Measurements from ENCODE around the gene SP2. TPM values are rescaled to one million over a fixed set of nuclear protein-coding genes. Genes with fewer than 3 reads are reported as not detected.

SP2 gene
- total and polyA plus RNA-seq, 5 donors from 2014 or later = 6.2 to 35.0 (median 6.7) TPM

DNA sequence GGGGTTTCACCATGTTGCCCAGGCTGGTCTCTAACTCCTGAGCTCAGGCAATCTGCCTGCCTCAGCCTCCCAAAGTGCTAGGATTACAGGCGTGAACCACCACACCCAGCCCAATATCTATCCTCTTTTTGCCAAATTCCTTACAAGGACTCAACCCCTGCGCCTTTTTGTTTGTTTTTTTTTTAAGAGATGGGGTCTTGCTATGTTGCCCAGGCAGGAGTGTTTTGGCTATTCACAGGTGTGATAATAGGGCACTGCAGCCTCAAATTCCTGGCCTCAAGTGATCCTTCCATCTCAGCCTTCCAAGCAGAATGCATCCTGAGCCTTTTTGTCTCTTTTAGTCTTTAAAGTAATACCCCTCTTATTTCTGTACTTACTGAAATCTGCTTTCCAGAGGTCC is 17.0 kb downstream of the SP2 start:
- no peak for ATAC-seq (ENCODE audit: low read depth in 2 of 2)
- Histone ChIP-seq H3K9me3 (ENCODE audit: control insufficient read depth in 2 of 2, low read length in 2 of 2) (no peaks in the 10 kb centered on the region), H3K27me3 (ENCODE audit: control insufficient read depth, insufficient read depth, low read length) (no peaks in the 10 kb centered on the region), H3K4me3 (ENCODE audit: low read depth, low read length) (no peak overlapping the region), H3K36me3 (ENCODE audit: control insufficient read depth, insufficient read depth, low read length) (peaks cover 26% of the 10 kb centered on the region), H3K4me1 (ENCODE audit: control insufficient read depth, insufficient read depth, low read length, poor library complexity, severe bottlenecking) (no peaks in the 10 kb centered on the region), H3K27ac (ENCODE audit: insufficient read depth, low read length, poor library complexity, severe bottlenecking) (no peak overlapping the region)
- peak overlapping the region in 1 of 3 donors; percentile 75 for H3K27ac Mint-ChIP-seq
- no peaks in the 10 kb centered on the region for H3K27me3 Mint-ChIP-seq
- H3K9me3 Mint-ChIP-seq = no peaks in the 10 kb centered on the region
- no peak for DNase-seq
- peaks cover 5 to 36% (median 15%) of the 10 kb centered on the region in 4 donors for H3K4me1 Mint-ChIP-seq
- H3K4me3 Mint-ChIP-seq = no peak overlapping the region
- peaks cover 28% of the 10 kb centered on the region for H3K36me3 Mint-ChIP-seq

- peaks cover 25% of the 10 kb centered on the region for H3K36me3 Mint-ChIP-seq
- Histone ChIP-seq H3K27me3 (ENCODE audit: control insufficient read depth, insufficient read depth, low read length) (no peaks in the 10 kb centered on the region), H3K4me1 (ENCODE audit: control insufficient read depth, insufficient read depth, low read length, poor library complexity, severe bottlenecking) (no peaks in the 10 kb centered on the region), H3K27ac (ENCODE audit: insufficient read depth, low read length, poor library complexity, severe bottlenecking) (no peak overlapping the region), H3K36me3 (ENCODE audit: control insufficient read depth, insufficient read depth, low read length) (peaks cover 27% of the 10 kb centered on the region), H3K4me3 (ENCODE audit: low read depth, low read length) (no peak overlapping the region), H3K9me3 (ENCODE audit: control insufficient read depth in 2 of 2, low read length in 2 of 2) (no peaks in the 10 kb centered on the region)
- peak overlapping the region; percentile 75 to 87 (median 79) for H3K27ac Mint-ChIP-seq
- H3K4me3 Mint-ChIP-seq = no peak overlapping the region
- H3K27me3 Mint-ChIP-seq = no peaks in the 10 kb centered on the region
- H3K4me1 Mint-ChIP-seq = peaks cover 7 to 32% (median 10%) of the 10 kb centered on the region in 4 donors
- ATAC-seq (ENCODE audit: low read depth in 2 of 2) = no peak
- DNase-seq = no peak
- no peaks in the 10 kb centered on the region for H3K9me3 Mint-ChIP-seq
Observed at GRCh38 chr17:47914306-47914948, 18.4 kb downstream of the SP2 start.

DNA sequence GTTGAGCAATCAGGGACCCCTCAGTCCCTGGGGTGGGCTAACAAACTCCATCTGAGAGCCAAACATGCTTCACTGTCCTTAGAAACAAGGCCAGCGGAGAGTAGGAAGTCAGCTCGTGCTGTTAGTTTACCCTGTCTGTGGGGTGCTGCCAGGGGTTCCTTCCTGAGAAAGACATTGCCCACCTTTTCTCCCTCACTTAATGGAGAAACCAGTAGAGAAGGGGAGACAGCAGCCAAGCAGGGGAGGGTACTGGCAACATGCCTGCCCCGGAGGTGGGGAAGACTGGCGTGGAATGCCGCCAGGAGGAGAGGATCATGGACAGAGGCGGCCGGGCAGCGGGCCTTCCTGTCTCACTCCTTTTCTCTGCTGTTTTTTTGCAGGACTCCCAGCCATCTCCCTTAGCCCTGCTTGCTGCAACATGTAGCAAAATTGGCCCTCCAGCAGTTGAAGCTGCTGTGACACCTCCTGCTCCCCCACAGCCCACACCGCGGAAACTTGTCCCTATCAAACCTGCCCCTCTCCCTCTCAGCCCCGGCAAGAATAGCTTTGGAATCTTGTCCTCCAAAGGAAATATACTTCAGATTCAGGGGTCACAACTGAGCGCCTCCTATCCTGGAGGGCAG is 19.9 kb downstream of the SP2 start:
- Mint-ChIP-seq H3K36me3 (peaks cover 26% of the 10 kb centered on the region), H3K4me1 (peaks cover 11 to 20% (median 12%) of the 10 kb centered on the region in 4 donors), H3K9me3 (no peaks in the 10 kb centered on the region), H3K4me3 (no peak overlapping the region), H3K27ac (peak overlapping the region in 1 of 3 donors; percentile 67), H3K27me3 (no peaks in the 10 kb centered on the region)
- Histone ChIP-seq H3K9me3 (ENCODE audit: control insufficient read depth in 2 of 2, low read length in 2 of 2) (no peaks in the 10 kb centered on the region), H3K36me3 (ENCODE audit: control insufficient read depth, insufficient read depth, low read length) (peaks cover 27% of the 10 kb centered on the region), H3K27me3 (ENCODE audit: control insufficient read depth, insufficient read depth, low read length) (no peaks in the 10 kb centered on the region), H3K4me1 (ENCODE audit: control insufficient read depth, insufficient read depth, low read length, poor library complexity, severe bottlenecking) (no peaks in the 10 kb centered on the region), H3K27ac (ENCODE audit: insufficient read depth, low read length, poor library complexity, severe bottlenecking) (no peak overlapping the region), H3K4me3 (ENCODE audit: low read depth, low read length) (no peak overlapping the region)
- DNase-seq (no peak), ATAC-seq (ENCODE audit: low read depth in 2 of 2) (no peak)

GRCh38 chr17:47916489-47917208 is 20.6 kb downstream of the SP2 start:
- peaks cover 11 to 20% (median 13%) of the 10 kb centered on the region in 4 donors for H3K4me1 Mint-ChIP-seq
- Histone ChIP-seq H3K4me1 (ENCODE audit: control insufficient read depth, insufficient read depth, low read length, poor library complexity, severe bottlenecking) (no peaks in the 10 kb centered on the region), H3K27ac (ENCODE audit: insufficient read depth, low read length, poor library complexity, severe bottlenecking) (no peak overlapping the region), H3K36me3 (ENCODE audit: control insufficient read depth, insufficient read depth, low read length) (peaks cover 30% of the 10 kb centered on the region), H3K4me3 (ENCODE audit: low read depth, low read length) (no peak overlapping the region), H3K27me3 (ENCODE audit: control insufficient read depth, insufficient read depth, low read length) (no peaks in the 10 kb centered on the region), H3K9me3 (ENCODE audit: control insufficient read depth in 2 of 2, low read length in 2 of 2) (no peaks in the 10 kb centered on the region)
- no peak for DNase-seq
- H3K27me3 Mint-ChIP-seq = no peaks in the 10 kb centered on the region
- H3K27ac Mint-ChIP-seq = peak overlapping the region in 2 of 3 donors; percentile 45 to 84
- H3K36me3 Mint-ChIP-seq = peaks cover 28% of the 10 kb centered on the region
- no peaks in the 10 kb centered on the region for H3K9me3 Mint-ChIP-seq
- no peak overlapping the region for H3K4me3 Mint-ChIP-seq
- no peak for ATAC-seq (ENCODE audit: low read depth in 2 of 2)

DNA sequence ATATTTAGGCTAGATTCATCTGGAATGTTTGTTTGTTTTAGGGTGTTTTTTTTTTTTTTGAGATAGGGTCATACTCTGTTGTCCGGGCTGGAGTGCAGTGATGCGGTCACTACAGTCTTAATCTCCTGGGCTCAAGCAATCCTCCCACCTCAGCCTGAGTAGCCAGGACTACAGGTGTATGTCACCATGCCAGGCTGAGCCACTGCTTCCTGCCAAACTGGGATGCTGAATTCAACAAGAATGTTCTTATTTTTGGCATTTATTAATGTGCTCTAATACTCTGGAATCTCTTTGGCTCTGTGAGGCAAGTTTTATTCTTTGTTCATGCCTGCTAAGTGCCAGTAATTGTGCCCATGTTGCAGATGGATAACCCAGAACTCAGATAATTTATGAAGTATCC is 21.5 kb downstream of the SP2 start:
- peaks cover 36% of the 10 kb centered on the region for H3K36me3 Mint-ChIP-seq
- H3K4me1 Mint-ChIP-seq = peaks cover 8 to 18% (median 13%) of the 10 kb centered on the region in 4 donors
- DNase-seq = no peak
- no peaks in the 10 kb centered on the region for H3K9me3 Mint-ChIP-seq
- H3K27me3 Mint-ChIP-seq = no peaks in the 10 kb centered on the region
- peak overlapping the region in 2 of 3 donors; percentile 22 to 45 for H3K27ac Mint-ChIP-seq
- Histone ChIP-seq H3K27ac (ENCODE audit: insufficient read depth, low read length, poor library complexity, severe bottlenecking) (no peak overlapping the region), H3K4me3 (ENCODE audit: low read depth, low read length) (no peak overlapping the region), H3K9me3 (ENCODE audit: control insufficient read depth in 2 of 2, low read length in 2 of 2) (no peaks in the 10 kb centered on the region), H3K36me3 (ENCODE audit: control insufficient read depth, insufficient read depth, low read length) (peaks cover 32% of the 10 kb centered on the region), H3K27me3 (ENCODE audit: control insufficient read depth, insufficient read depth, low read length) (no peaks in the 10 kb centered on the region), H3K4me1 (ENCODE audit: control insufficient read depth, insufficient read depth, low read length, poor library complexity, severe bottlenecking) (no peaks in the 10 kb centered on the region)
- ATAC-seq (ENCODE audit: low read depth in 2 of 2) = no peak
- no peak overlapping the region for H3K4me3 Mint-ChIP-seq

GRCh38 chr17:47918006-47918405 is 22.0 kb downstream of the SP2 start:
- no peaks in the 10 kb centered on the region for H3K9me3 Mint-ChIP-seq
- no peak for ATAC-seq (ENCODE audit: low read depth in 2 of 2)

DNA sequence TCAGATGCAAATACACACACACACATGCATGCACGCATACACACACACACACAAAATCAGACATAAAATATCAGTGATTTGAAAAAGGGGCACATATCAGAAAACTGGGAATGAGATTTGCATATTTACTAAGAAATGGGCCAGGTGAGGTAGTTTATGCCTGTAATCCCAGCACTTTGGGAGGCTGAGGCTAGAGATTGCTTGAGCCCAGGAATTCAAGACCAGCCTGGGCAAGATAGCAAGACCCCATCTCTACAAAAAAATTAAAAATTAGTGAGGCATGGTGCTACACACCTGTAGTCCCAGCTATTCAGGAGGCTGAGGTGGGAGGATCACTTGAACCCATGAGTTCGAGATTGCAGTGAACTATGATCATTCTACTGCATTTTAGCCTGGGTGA is 23.0 kb downstream of the SP2 start:
- Mint-ChIP-seq H3K36me3 (peaks cover 44% of the 10 kb centered on the region), H3K4me3 (no peak overlapping the region), H3K4me1 (peaks cover 8 to 16% (median 13%) of the 10 kb centered on the region in 4 donors), H3K27me3 (no peaks in the 10 kb centered on the region), H3K9me3 (no peaks in the 10 kb centered on the region), H3K27ac (no peak overlapping the region)
- ATAC-seq (ENCODE audit: low read depth in 2 of 2) (no peak), DNase-seq (no peak)
- Histone ChIP-seq H3K4me3 (ENCODE audit: low read depth, low read length) (no peak overlapping the region), H3K36me3 (ENCODE audit: control insufficient read depth, insufficient read depth, low read length) (peaks cover 45% of the 10 kb centered on the region), H3K27ac (ENCODE audit: insufficient read depth, low read length, poor library complexity, severe bottlenecking) (no peak overlapping the region), H3K4me1 (ENCODE audit: control insufficient read depth, insufficient read depth, low read length, poor library complexity, severe bottlenecking) (no peaks in the 10 kb centered on the region), H3K9me3 (ENCODE audit: control insufficient read depth in 2 of 2, low read length in 2 of 2) (no peaks in the 10 kb centered on the region), H3K27me3 (ENCODE audit: control insufficient read depth, insufficient read depth, low read length) (no peaks in the 10 kb centered on the region)

More at GRCh38 chr17:47918006-47918405, 22.0 kb downstream of the SP2 start:
- no peak overlapping the region for H3K27ac ChIP-seq (ENCODE audit: insufficient read depth, low read length, poor library complexity, severe bottlenecking)
- H3K9me3 ChIP-seq (ENCODE audit: control insufficient read depth in 2 of 2, low read length in 2 of 2) = no peaks in the 10 kb centered on the region
- no peaks in the 10 kb centered on the region for H3K27me3 ChIP-seq (ENCODE audit: control insufficient read depth, insufficient read depth, low read length)
- peak overlapping the region in 1 of 3 donors; percentile 45 for H3K27ac Mint-ChIP-seq
- no peak overlapping the region for H3K4me3 Mint-ChIP-seq
- peaks cover 8 to 16% (median 13%) of the 10 kb centered on the region in 4 donors for H3K4me1 Mint-ChIP-seq
- H3K4me3 ChIP-seq (ENCODE audit: low read depth, low read length) = no peak overlapping the region
- H3K36me3 Mint-ChIP-seq = peaks cover 40% of the 10 kb centered on the region
- no peak for DNase-seq
- no peaks in the 10 kb centered on the region for H3K4me1 ChIP-seq (ENCODE audit: control insufficient read depth, insufficient read depth, low read length, poor library complexity, severe bottlenecking)
- no peaks in the 10 kb centered on the region for H3K27me3 Mint-ChIP-seq
- H3K36me3 ChIP-seq (ENCODE audit: control insufficient read depth, insufficient read depth, low read length) = peaks cover 36% of the 10 kb centered on the region
